ENCODE measurements around the gene PPP1R3C. TPM values are rescaled to one million over a fixed set of nuclear protein-coding genes. Genes with fewer than 3 reads are reported as not detected.
A peak's percentile ranks its signal among the peaks of the same experiment; 100 is the strongest.

PPP1R3C gene
- total RNA-seq, 4 donors from 2014 or later, result 2.1 to 4.4 (median 2.7) TPM

GRCh38 chr10:91636892-91637291 lies 4.0 kb upstream of the PPP1R3C start:
- DNase-seq, result no peak
- Histone ChIP-seq H3K4me3 (replicated peaks in 1 of 3) (no peak overlapping the region), H3K36me3 (no peaks in the 10 kb centered on the region), H3K27ac (no peak overlapping the region), H3K4me1 (peaks cover 0 to 6% of the 10 kb centered on the region in 2 donors), H3K27me3 (no peaks in the 10 kb centered on the region), H3K9me3 (no peaks in the 10 kb centered on the region)
- intact Hi-C loops (cut with DNase I), result loop anchor here (10.0 kb wide), 2 partner anchors 82 to 252 kb away; no protein-coding TSS in a partner anchor
- TF ChIP-seq POLR2A (IDR thresholded peaks at IDR 0.05) (no peak), CTCF (IDR thresholded peaks at IDR 0.05) (no peak)
- WGBS, 2 donors, result 81 to 82% methylated on average over 4 of the region's 4 CpGs

- TF ChIP-seq POLR2A (IDR thresholded peaks at IDR 0.05) (no peak), CTCF (IDR thresholded peaks at IDR 0.05) (peak; percentile 28 to 88 (median 64))
- Histone ChIP-seq H3K4me1 (peaks cover 0 to 6% of the 10 kb centered on the region in 2 donors), H3K27me3 (no peaks in the 10 kb centered on the region), H3K27ac (no peak overlapping the region), H3K4me3 (replicated peaks in 1 of 3) (no peak overlapping the region), H3K36me3 (no peaks in the 10 kb centered on the region), H3K9me3 (no peaks in the 10 kb centered on the region)
- DNase-seq, result peak; percentile 58 to 65
- 55% methylated on average over 10 of the region's 10 CpGs for WGBS, 2 donors
- intact Hi-C loops (cut with DNase I), result loop anchor here (10.0 kb wide), 2 partner anchors 81 to 251 kb away; no protein-coding TSS in a partner anchor
These were observed 2.8 kb upstream of the PPP1R3C start for GRCh38 chr10:91635401-91636400.

- DNase-seq, result no peak
- Histone ChIP-seq H3K27ac (no peak overlapping the region), H3K4me3 (replicated peaks in 1 of 3) (no peak overlapping the region), H3K36me3 (no peaks in the 10 kb centered on the region), H3K9me3 (no peaks in the 10 kb centered on the region), H3K27me3 (no peaks in the 10 kb centered on the region), H3K4me1 (peaks cover 0 to 6% of the 10 kb centered on the region in 2 donors)
- intact Hi-C loops (cut with DNase I), result loop anchor here (5.0 to 10.0 kb wide), 3 partner anchors 80 to 250 kb away; no protein-coding TSS in a partner anchor
- TF ChIP-seq CTCF (IDR thresholded peaks at IDR 0.05), result no peak
- TF ChIP-seq POLR2A (IDR thresholded peaks at IDR 0.05), result no peak
- WGBS, 2 donors, result 88 to 89% methylated on average over 3 of the region's 3 CpGs
These were observed 2.0 kb upstream of the PPP1R3C start for GRCh38 chr10:91634898-91635297.

GRCh38 chr10:91634246-91634645 lies 1.4 kb upstream of the PPP1R3C start:
- intact Hi-C loops (cut with DNase I), result loop anchor here (5.0 to 10.0 kb wide), 3 partner anchors 79 to 249 kb away; no protein-coding TSS in a partner anchor
- Histone ChIP-seq H3K36me3 (no peaks in the 10 kb centered on the region), H3K4me3 (replicated peaks in 1 of 3) (no peak overlapping the region), H3K4me1 (peaks cover 0 to 6% of the 10 kb centered on the region in 2 donors), H3K27me3 (no peaks in the 10 kb centered on the region), H3K9me3 (no peaks in the 10 kb centered on the region), H3K27ac (no peak overlapping the region)
- no peak for DNase-seq
- WGBS, 2 donors, result 85 to 90% methylated on average over 5 of the region's 5 CpGs
- TF ChIP-seq POLR2A (IDR thresholded peaks at IDR 0.05), result no peak
- TF ChIP-seq CTCF (IDR thresholded peaks at IDR 0.05), result no peak

- intact Hi-C loops (cut with DNase I), result loop anchor here (5.0 to 10.0 kb wide), 3 partner anchors 76 to 246 kb away; no protein-coding TSS in a partner anchor
- H3K4me1 ChIP-seq, result peaks cover 0 to 6% of the 10 kb centered on the region in 2 donors
- no peak overlapping the region for H3K4me3 ChIP-seq (replicated peaks in 1 of 3)
- H3K27ac ChIP-seq, result no peak overlapping the region
- no peaks in the 10 kb centered on the region for H3K36me3 ChIP-seq
- WGBS, 2 donors, result 92 to 95% methylated on average over 10 of the region's 10 CpGs
- DNase-seq, result no peak
- no peaks in the 10 kb centered on the region for H3K27me3 ChIP-seq
- no peaks in the 10 kb centered on the region for H3K9me3 ChIP-seq
- TF ChIP-seq POLR2A (IDR thresholded peaks at IDR 0.05) (no peak), CTCF (IDR thresholded peaks at IDR 0.05) (no peak)
These were observed 2.2 kb downstream of the PPP1R3C start for GRCh38 chr10:91630625-91631024.
